ENCODE data around the gene PRADC1.

Gene PRADC1

GRCh38 chr2:73239776-73240175 lies 6.7 kb upstream of the PRADC1 start:
- TF ChIP-seq EZH2 (IDR thresholded peaks at IDR 0.05; ENCODE audit: borderline replicate concordance, low read depth, low read length, severe bottlenecking), result no peak
- no peak for TF ChIP-seq CTCF (IDR thresholded peaks at IDR 0.05; ENCODE audit: borderline replicate concordance, extremely low read depth, low read length, poor library complexity, severe bottlenecking)
- Histone ChIP-seq H3K9ac (ENCODE audit: low read depth, low read length) (no peak overlapping the region), H3K27ac (ENCODE audit: low read length) (no peak overlapping the region)

GRCh38 chr2:73238976-73239375 lies 5.9 kb upstream of the PRADC1 start:
- no peak overlapping the region for H3K27ac ChIP-seq (ENCODE audit: low read length)
- no peak overlapping the region for H3K9ac ChIP-seq (ENCODE audit: low read depth, low read length)
- H3K27me3 ChIP-seq (ENCODE audit: insufficient read depth, low read length, poor library complexity), result no peaks in the 10 kb centered on the region
- H3K79me2 ChIP-seq (ENCODE audit: insufficient read depth, low read length), result peaks cover 96% of the 10 kb centered on the region
- peaks cover 35% of the 10 kb centered on the region for H3K4me1 ChIP-seq (ENCODE audit: insufficient read depth, low read length)
- no peak overlapping the region for H2AFZ ChIP-seq (ENCODE audit: low read depth, low read length)
- H3K36me3 ChIP-seq (ENCODE audit: insufficient read depth, low read length), result peaks cover 83% of the 10 kb centered on the region
- no peak overlapping the region for H3K4me3 ChIP-seq (ENCODE audit: low read depth in 1 of 2, low read length in 2 of 2)
- H4K20me1 ChIP-seq (ENCODE audit: insufficient read depth, low read length), result peaks cover 70% of the 10 kb centered on the region
- no peaks in the 10 kb centered on the region for H3K9me3 ChIP-seq (ENCODE audit: insufficient read depth, low read length, severe bottlenecking)
- ATAC-seq (ENCODE audit: insufficient read depth, low read depth) (no peak), DNase-seq (no peak)
- TF ChIP-seq EZH2 (IDR thresholded peaks at IDR 0.05; ENCODE audit: borderline replicate concordance, low read depth, low read length, severe bottlenecking) (no peak), CTCF (IDR thresholded peaks at IDR 0.05; ENCODE audit: borderline replicate concordance, extremely low read depth, low read length, poor library complexity, severe bottlenecking) (no peak)
- peak overlapping the region; percentile 43; the same call in 1 of the 2 replicates for H3K4me2 ChIP-seq (ENCODE audit: insufficient read depth, low read length)

More at GRCh38 chr2:73239776-73240175, 6.7 kb upstream of the PRADC1 start:
- DNase-seq (no peak), ATAC-seq (ENCODE audit: insufficient read depth, low read depth) (no peak)
- peak overlapping the region; percentile 27; the same call in 1 of the 2 replicates for H3K4me2 ChIP-seq (ENCODE audit: insufficient read depth, low read length)
- no peak overlapping the region for H3K4me3 ChIP-seq (ENCODE audit: low read depth in 1 of 2, low read length in 2 of 2)
- peaks cover 71% of the 10 kb centered on the region for H4K20me1 ChIP-seq (ENCODE audit: insufficient read depth, low read length)
- H3K36me3 ChIP-seq (ENCODE audit: insufficient read depth, low read length), result peaks cover 87% of the 10 kb centered on the region
- H3K79me2 ChIP-seq (ENCODE audit: insufficient read depth, low read length), result peaks cover 97% of the 10 kb centered on the region
- no peaks in the 10 kb centered on the region for H3K27me3 ChIP-seq (ENCODE audit: insufficient read depth, low read length, poor library complexity)
- H3K4me1 ChIP-seq (ENCODE audit: insufficient read depth, low read length), result peaks cover 35% of the 10 kb centered on the region
- H3K9me3 ChIP-seq (ENCODE audit: insufficient read depth, low read length, severe bottlenecking), result no peaks in the 10 kb centered on the region
- H2AFZ ChIP-seq (ENCODE audit: low read depth, low read length), result no peak overlapping the region

GRCh38 chr2:73238149-73238548 lies 5.1 kb upstream of the PRADC1 start:
- no peaks in the 10 kb centered on the region for H3K27me3 ChIP-seq (ENCODE audit: insufficient read depth, low read length, poor library complexity)
- H3K9me3 ChIP-seq (ENCODE audit: insufficient read depth, low read length, severe bottlenecking), result no peaks in the 10 kb centered on the region
- H3K4me2 ChIP-seq (ENCODE audit: insufficient read depth, low read length), result peak overlapping the region; percentile 43; the same call in 1 of the 2 replicates
- ATAC-seq (ENCODE audit: insufficient read depth, low read depth) (no peak), DNase-seq (no peak)
- H4K20me1 ChIP-seq (ENCODE audit: insufficient read depth, low read length), result peaks cover 63% of the 10 kb centered on the region
- no peak overlapping the region for H2AFZ ChIP-seq (ENCODE audit: low read depth, low read length)
- peaks cover 40% of the 10 kb centered on the region for H3K4me1 ChIP-seq (ENCODE audit: insufficient read depth, low read length)
- H3K4me3 ChIP-seq (ENCODE audit: low read depth in 1 of 2, low read length in 2 of 2), result no peak overlapping the region
- no peak overlapping the region for H3K9ac ChIP-seq (ENCODE audit: low read depth, low read length)
- no peak overlapping the region for H3K27ac ChIP-seq (ENCODE audit: low read length)
- H3K36me3 ChIP-seq (ENCODE audit: insufficient read depth, low read length), result peaks cover 74% of the 10 kb centered on the region
- H3K79me2 ChIP-seq (ENCODE audit: insufficient read depth, low read length), result peaks cover 88% of the 10 kb centered on the region
- TF ChIP-seq EZH2 (IDR thresholded peaks at IDR 0.05; ENCODE audit: borderline replicate concordance, low read depth, low read length, severe bottlenecking), result no peak
- no peak for TF ChIP-seq CTCF (IDR thresholded peaks at IDR 0.05; ENCODE audit: borderline replicate concordance, extremely low read depth, low read length, poor library complexity, severe bottlenecking)

Measured in DND-41 (cell line).